ENCODE measurements around the gene SMPDL3A.

Gene SMPDL3A

DNA sequence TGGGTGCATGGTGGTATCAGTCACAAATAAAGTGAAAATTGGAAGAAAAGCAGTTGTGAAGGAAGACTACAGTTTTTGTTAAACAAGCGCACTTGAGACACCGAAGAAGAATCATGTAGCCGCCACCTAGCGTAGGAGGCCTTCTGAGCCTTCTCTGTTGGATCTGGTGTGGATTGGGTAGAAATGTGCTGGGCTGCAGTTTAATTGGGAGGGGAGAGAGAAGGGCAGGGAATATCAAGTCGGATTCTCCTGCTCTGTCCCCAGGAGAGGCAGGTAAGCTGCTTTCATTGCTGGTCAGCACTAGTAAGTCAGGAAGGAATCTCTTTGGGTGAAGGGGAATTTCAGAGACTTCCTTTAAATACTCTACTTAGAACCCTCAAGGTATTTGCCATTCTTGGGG lies 10.8 kb upstream of the SMPDL3A start:
- no peak for DNase-seq

- DNase-seq = no peak
Measured at GRCh38 chr6:122778985-122779661, 9.9 kb upstream of the SMPDL3A start.

DNA sequence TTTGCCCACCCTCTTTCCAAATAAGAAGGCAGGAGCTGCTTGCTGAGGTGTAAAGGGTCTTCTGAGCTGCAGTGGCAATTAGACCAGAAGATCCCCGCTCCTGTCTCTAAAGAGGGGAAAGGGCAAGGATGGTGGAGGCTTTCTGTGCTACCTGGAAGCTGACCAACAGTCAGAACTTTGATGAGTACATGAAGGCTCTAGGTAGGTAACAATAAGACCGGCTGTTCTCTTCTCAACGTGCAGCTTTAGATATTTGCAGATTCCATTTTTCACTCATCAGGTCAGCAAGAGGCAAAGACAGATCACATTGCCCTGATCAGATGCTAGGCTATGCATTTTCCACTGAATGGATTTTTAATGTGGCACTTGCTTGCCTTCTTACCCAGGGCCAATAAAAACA lies 9.4 kb upstream of the SMPDL3A start, which contains the start of gene FABP7:
FABP7 (plus strand) TSS at position 50 of the 400 bp plus-strand sequence; CDS start at position 129, 79 bp downstream.
- no peak for DNase-seq

DNA sequence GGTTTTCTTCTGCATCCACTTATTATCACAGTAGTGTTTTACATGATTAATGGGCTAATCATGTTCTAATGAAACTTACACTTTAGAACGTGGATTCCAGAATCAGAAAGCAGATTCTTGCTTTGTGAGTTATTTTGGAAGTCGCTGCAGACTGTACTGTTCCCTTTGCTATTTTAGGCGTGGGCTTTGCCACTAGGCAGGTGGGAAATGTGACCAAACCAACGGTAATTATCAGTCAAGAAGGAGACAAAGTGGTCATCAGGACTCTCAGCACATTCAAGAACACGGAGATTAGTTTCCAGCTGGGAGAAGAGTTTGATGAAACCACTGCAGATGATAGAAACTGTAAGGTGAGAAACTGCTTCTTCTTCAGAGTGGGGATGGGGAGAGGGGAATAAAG lies 8.9 kb upstream of the SMPDL3A start:
- no peak for DNase-seq

DNA sequence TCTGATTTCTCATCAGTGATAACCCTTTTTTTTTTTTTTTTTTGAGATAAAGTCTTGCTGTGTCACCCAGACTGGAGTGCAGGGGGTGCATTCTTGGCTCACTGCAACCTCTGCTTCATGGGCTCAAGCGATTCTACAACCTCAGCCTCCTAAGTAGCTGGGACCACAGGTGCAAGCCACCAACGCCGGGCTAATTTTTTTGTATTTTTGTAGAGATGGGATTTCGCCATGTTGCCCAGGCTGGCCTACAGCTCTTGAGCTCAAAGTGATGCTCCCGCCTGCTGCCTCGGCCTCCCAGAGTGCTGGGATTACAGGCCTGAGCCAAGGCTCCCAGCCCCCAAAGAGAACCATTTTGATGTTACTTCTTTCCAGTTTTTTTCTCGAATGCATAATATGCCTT lies 7.3 kb upstream of the SMPDL3A start:
- no peak for DNase-seq

DNA sequence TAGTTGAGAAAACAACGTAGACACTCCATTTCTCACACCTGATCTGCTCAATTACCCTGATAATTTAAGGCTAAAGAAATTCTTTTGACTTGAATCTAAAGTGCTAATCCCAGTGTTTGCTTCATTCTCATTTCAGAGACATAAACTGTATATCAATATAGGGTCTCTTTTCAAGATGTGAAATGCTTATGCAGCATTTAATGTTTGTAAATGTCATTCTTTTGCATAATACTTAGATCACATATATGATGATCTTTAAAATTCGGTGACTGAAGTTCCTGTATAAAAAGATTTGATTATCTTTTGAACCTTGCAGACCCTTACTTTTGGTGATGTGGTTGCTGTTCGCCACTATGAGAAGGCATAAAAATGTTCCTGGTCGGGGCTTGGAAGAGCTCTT lies 5.7 kb upstream of the SMPDL3A start:
- no peak for DNase-seq

DNA sequence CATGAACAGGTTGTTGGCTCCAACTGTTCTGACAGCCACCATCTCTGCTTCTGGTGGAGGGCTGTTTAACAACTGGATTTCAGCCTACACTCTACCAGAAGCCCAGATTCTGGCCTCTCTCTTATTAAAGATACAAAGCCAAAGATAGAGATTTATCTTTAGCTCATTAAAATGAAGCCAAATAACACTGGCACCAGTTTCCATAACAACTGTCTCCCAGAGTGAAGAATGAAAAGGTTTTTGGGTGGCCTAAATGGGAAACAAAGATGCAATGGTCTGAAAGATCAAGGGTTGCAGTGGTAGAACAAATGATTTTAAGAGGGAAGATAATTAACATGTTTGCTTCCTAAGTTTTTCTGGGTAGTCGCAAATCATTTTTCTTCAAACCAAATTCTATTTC lies 3.2 kb upstream of the SMPDL3A start:
- no peak for DNase-seq

DNA sequence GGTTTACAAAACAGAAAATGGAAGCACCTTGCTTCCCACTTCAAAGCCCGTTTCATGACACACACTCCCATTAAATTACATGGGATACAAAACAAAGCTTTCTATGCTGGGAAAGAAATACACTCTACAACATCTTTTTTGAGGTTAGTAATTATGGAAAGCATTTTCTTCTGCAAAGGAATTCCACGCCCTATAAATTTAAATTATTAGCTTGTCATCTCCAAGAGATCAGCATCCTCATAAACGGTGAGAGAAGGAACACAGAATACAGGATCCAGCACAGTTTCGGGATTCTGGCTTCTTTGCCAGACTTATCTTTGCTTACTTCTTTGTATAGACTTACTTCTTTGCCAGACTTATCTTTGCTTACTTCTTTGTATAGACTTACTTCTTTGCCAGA lies 1.3 kb upstream of the SMPDL3A start:
- no peak for DNase-seq

GRCh38 chr6:122788208-122788607 lies 850 bp upstream of the SMPDL3A start:
- no peak for DNase-seq

- DNase-seq = no peak
Measured at GRCh38 chr6:122788663-122789181, 336 bp upstream of the SMPDL3A start.

DNA sequence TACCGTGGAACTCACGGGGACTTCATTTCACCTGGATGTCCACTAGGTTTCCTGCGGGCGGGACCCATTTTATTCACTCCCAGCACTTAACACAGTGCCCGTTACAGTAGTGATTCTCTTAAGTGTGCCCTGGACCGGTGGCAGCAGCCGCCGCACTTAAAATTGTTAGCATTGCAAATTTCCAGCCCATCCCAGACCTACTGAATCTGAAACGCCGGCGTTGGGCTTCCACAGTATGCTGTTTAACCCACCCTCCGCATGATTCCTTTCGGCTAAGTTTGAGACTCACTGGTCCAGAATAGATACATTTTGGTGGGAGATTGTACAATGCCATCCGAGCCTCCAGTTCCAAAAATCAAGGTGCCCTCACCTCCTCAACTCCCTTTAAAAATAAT lies 967 bp downstream of the SMPDL3A start:
- no peak for DNase-seq

GRCh38 chr6:122790423-122791309 lies 1.6 kb downstream of the SMPDL3A start:
- DNase-seq = no peak

DNA sequence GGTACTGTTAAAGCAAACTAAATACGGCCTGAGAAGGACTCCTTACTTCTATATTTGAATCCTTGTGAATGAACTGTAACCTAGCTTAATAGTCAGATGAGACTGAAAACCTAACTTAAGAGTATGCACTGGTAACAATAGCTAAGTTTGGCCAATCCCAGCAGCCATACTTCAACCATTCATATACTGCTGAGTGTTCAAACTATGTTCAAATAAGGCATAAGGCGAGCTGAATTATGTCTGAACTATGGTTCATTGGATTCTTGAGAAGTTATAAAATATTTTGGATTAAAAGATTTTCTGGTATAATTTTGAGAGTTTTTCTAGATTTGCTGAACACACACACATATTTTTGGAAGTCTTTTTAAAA lies 2.2 kb downstream of the SMPDL3A start:
- no peak for DNase-seq

- DNase-seq = no peak
Measured at GRCh38 chr6:122792766-122793165, 3.7 kb downstream of the SMPDL3A start.

DNA sequence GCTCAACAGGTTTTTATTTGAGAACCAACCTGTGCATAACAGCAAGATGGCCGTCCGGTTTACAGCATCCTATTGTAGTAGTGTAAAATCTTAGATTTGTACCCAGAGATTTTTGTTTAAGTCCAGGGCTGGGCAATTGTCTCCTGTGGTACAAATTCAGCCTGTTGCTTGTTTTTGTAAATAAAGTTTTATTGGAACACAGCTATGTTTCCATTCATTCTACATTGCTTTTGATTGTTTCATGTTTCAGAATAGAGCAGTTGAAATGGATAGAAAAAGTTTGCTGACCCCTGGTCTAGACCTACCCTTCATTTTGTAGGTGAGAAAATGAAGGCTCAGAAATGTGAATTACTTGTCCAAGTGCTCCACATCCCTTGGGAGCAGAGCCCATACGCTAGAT lies 8.5 kb downstream of the SMPDL3A start:
- no peak for DNase-seq

DNA sequence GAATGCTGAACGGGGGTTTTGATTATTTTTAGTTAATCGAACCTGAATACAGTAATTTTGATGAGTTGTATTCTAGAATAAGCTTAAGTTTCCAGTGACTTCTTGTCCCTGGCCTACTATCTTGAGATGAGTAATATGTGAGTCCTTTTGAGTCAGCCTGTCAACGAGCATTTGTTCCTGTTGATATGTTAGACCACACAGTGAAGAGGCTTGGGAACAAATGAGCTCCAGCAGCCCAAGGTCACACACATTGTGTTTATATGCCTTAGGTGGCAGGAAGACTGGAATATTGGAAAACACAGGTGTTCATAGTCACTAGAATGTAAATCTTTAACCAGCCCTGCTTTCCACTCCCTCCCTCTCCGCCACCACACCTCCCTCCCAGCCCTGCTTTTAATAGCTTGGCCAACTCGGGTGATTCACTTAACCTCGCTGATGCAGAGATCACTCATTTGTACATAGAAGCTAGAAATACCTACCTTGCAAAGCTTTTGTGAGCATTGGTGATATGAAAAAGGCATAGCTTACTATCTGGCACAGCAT lies 9.1 kb downstream of the SMPDL3A start:
- DNase-seq = no peak

DNA sequence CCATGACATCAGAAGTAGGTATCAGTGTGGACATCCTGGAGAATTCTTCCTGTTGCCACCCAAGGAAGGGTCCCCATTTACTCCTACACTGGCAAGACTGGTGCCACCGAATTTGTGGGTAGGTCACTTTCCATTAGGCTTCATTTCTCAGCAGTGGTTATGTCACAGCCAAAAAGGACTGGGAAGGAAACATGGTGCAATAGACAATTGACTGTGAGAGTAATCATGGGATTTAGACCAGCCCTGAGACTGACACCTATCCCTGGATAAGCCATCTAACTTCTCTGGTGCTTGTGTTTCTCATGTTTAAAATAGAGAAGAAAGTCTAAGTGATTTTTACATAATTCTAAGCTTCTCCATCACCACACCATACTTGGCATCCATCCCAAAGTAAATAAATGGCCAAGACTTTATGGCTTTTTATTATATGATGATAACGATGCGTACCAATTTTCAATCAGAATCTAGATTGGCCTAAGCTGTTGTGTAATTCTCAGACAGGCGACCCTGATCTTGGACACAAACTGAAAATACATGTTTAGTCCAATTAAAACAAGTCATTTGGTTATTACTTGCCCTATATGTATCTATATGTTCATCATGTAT lies 10.2 kb downstream of the SMPDL3A start:
- no peak for DNase-seq

GRCh38 chr6:122799916-122800686 lies 11.0 kb downstream of the SMPDL3A start:
- no peak for DNase-seq

DNA sequence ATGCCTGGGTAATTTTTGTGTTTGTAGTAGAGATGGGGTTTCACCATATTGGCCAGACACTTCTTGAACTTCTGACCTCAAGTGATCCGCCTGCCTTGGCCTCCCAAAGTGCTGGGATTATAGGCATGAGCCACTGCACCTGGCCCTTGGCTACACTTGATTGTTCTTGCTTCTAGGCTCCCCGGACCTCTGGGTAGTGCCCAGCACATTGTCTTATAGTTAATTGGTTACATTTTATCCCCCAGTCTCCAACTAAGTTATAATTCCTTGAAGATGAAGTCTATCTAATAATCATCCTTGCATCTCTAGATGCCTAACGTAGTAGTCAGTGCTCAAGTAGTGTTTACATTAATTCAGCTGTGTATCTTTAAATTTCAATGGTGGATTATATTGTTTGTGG lies 11.8 kb downstream of the SMPDL3A start:
- no peak for DNase-seq

GRCh38 chr6:122801397-122801796 lies 12.3 kb downstream of the SMPDL3A start:
- no peak for DNase-seq

DNA sequence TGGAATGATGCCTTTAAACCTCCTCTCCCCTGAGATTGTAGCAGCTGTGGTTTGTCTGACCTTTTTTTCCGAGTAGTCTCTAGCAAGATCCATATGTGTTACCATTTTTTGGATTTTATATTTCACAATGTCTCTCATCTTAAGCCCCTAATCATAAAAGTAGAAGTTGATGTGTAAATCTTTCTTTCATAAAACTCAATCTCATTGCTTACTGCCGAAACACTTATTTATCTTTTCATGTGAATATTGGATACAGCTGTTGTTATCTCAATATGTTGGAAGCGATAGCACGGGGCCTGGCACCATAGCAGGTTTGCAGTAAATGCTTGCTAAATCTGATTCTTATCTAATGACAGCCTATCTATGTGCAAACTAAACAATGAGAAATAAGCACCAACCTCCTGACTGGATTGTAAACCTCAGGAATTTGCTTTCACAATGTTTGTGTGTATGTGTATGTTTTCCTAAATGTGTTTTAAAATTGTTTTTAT lies 14.2 kb downstream of the SMPDL3A start:
- no peak for DNase-seq

- no peak for DNase-seq
Measured at GRCh38 chr6:122804962-122805485, 16.0 kb downstream of the SMPDL3A start.

All from NCI-H510A (cell line).